ENCODE results near the gene GTSF1L. TPM values are rescaled to one million over a fixed set of nuclear protein-coding genes. Genes with fewer than 3 reads are reported as not detected.

Gene GTSF1L
- not detected in 2 replicates for total RNA-seq (2021)
- long read RNA-seq, result 0 reads

DNA sequence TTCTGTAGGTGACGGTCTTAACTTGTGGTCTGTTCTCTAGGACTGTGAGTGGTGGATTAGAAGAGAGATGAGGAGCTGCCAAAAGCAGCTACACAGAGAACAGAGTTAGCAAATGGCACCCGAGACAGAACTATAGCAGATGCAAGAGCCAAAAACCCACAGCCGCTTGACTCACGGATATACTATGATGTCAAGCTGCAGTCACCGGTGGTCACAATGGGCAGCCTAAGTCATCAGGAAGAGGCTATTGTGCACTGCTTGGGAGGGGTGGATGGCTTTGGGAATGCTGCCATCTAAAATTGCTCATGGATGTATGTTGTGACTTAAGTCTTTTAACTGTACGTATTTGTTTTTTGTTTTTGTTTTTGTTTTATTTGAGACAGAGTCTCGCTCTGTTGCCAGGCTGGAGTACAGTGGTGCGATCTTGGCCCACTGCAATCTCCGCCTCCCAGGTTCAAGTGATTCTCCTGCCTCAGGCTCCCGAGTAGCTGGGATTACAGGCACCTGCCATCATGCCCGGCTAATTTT is at the start of gene GTSF1L:
Gene GTSF1L (minus strand): TSS at position 192 of the 528 bp plus-strand sequence. CDS start 308 bp downstream, outside the sequence.
- no peak within 1 kb of the TSS for H2BK12ac ChIP-seq (ENCODE audit: insufficient read length, low read depth, low read length)
- H3K4me2 ChIP-seq (ENCODE audit: insufficient read depth, insufficient read length, low read length), result no peak within 1 kb of the TSS
- H3K9ac ChIP-seq (ENCODE audit: extremely low read depth, insufficient read length, low read length), result no peak within 1 kb of the TSS
- H2BK120ac ChIP-seq (ENCODE audit: low read depth, low read length, poor library complexity, severe bottlenecking), result no peak within 1 kb of the TSS
- WGBS (ENCODE audit: extremely low coverage, insufficient read length, low lambda C conversion rate), result no CpG with 5 or more reads among the region's 11 CpGs
- no peak within 1 kb of the TSS for H3K56ac ChIP-seq (ENCODE audit: insufficient read length, low read depth, low read length)
- TF ChIP-seq, protein P1, sequence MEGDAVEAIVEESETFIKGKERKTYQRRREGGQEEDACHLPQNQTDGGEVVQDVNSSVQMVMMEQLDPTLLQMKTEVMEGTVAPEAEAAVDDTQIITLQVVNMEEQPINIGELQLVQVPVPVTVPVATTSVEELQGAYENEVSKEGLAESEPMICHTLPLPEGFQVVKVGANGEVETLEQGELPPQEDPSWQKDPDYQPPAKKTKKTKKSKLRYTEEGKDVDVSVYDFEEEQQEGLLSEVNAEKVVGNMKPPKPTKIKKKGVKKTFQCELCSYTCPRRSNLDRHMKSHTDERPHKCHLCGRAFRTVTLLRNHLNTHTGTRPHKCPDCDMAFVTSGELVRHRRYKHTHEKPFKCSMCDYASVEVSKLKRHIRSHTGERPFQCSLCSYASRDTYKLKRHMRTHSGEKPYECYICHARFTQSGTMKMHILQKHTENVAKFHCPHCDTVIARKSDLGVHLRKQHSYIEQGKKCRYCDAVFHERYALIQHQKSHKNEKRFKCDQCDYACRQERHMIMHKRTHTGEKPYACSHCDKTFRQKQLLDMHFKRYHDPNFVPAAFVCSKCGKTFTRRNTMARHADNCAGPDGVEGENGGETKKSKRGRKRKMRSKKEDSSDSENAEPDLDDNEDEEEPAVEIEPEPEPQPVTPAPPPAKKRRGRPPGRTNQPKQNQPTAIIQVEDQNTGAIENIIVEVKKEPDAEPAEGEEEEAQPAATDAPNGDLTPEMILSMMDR (conservative IDR thresholded peaks at IDR 0.05), result no peak
- H3T11ph ChIP-seq (ENCODE audit: low read length), result no peak within 1 kb of the TSS
- no peak within 1 kb of the TSS for H2BK15ac ChIP-seq (ENCODE audit: low read depth, low read length)
- no peaks in the 10 kb centered on the region for H3K79me1 ChIP-seq (ENCODE audit: insufficient read depth, low read depth, low read length, poor library complexity, severe bottlenecking)
- H3K23me2 ChIP-seq (ENCODE audit: insufficient read length, low read depth, low read length, poor library complexity, severe bottlenecking), result no peaks in the 10 kb centered on the region
- peaks cover 2% of the 10 kb centered on the region for H3K27me3 Mint-ChIP-seq (ENCODE audit: low read depth)
- H3K4ac ChIP-seq (ENCODE audit: low read depth, low read length), result no peak within 1 kb of the TSS
- H3K27me3 ChIP-seq (ENCODE audit: insufficient read depth, low read length), result no peaks in the 10 kb centered on the region
- no peak for DNase-seq
- H3K9me3 Mint-ChIP-seq, result no peaks in the 10 kb centered on the region
- H4K20me1 ChIP-seq (ENCODE audit: control insufficient read depth, insufficient read depth, insufficient read length), result no peaks in the 10 kb centered on the region
- no peak within 1 kb of the TSS for H3K4me3 Mint-ChIP-seq
- no peak within 1 kb of the TSS for H3K27ac ChIP-seq (ENCODE audit: insufficient read length, low read depth, low read length)
- no peak within 1 kb of the TSS for H3K14ac ChIP-seq (ENCODE audit: insufficient read depth, low read length)
- 0 out of 4 replicates have a peak, but pooled peaks cover 0 to 2% of the 10 kb centered on the region in 2 experiments for H3K4me1 Mint-ChIP-seq
- H2BK20ac ChIP-seq (ENCODE audit: low read depth, low read length, poor library complexity, severe bottlenecking), result no peak within 1 kb of the TSS
- no peak within 1 kb of the TSS for H4K5ac ChIP-seq (ENCODE audit: insufficient read length, low read depth, low read length)
- H3K36me3 Mint-ChIP-seq (ENCODE audit: insufficient read depth in 1 of 3, low read depth in 3 of 3), result no peaks in the 10 kb centered on the region
- no peak within 1 kb of the TSS for H2BK5ac ChIP-seq (ENCODE audit: insufficient read length, low read length)
- no peaks in the 10 kb centered on the region for H3K4me1 ChIP-seq (ENCODE audit: insufficient read depth, low read length)
- no peak within 1 kb of the TSS for H4K91ac ChIP-seq (ENCODE audit: insufficient read length, low read depth, low read length)
- no peaks in the 10 kb centered on the region for H3K9me3 ChIP-seq (ENCODE audit: control insufficient read depth, low read depth, low read length)
- H2AK5ac ChIP-seq (ENCODE audit: insufficient read length, low read length), result no peak within 1 kb of the TSS
- H3K79me2 ChIP-seq (ENCODE audit: insufficient read depth, low read length), result no peaks in the 10 kb centered on the region
- no peak within 1 kb of the TSS for H3K18ac ChIP-seq (ENCODE audit: insufficient read length, low read depth, low read length)
- no peak within 1 kb of the TSS for H4K8ac ChIP-seq (replicated peaks; ENCODE audit: insufficient read length, low read depth, low read length)
- H3K27ac Mint-ChIP-seq, result no peak within 1 kb of the TSS
- H2AFZ ChIP-seq (ENCODE audit: low read length), result no peak within 1 kb of the TSS
- H3K23ac ChIP-seq (ENCODE audit: insufficient read length, low read depth, low read length), result no peak within 1 kb of the TSS
